ENCODE measurements around the gene PCDHGC5.

DNA sequence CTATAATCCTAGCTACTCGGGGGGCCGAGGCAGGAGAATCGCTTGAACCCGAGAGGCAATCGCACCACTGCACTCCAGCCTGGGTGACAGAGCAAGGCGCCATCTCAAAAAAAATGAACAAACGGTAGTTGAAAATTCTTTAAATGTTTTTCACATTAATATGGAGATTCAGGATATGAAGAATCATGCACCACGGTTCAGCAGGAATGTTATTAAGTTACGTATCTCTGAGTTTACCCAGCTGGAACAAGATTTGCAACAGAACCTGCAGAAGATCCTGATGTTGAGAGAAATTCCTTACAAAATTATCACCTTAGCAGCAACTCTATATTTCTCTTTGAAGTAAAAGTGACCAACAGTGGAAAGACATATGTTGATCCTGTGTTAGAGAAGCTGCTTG is 48.5 kb upstream of the PCDHGC5 start:
- TF ChIP-seq, protein P1, sequence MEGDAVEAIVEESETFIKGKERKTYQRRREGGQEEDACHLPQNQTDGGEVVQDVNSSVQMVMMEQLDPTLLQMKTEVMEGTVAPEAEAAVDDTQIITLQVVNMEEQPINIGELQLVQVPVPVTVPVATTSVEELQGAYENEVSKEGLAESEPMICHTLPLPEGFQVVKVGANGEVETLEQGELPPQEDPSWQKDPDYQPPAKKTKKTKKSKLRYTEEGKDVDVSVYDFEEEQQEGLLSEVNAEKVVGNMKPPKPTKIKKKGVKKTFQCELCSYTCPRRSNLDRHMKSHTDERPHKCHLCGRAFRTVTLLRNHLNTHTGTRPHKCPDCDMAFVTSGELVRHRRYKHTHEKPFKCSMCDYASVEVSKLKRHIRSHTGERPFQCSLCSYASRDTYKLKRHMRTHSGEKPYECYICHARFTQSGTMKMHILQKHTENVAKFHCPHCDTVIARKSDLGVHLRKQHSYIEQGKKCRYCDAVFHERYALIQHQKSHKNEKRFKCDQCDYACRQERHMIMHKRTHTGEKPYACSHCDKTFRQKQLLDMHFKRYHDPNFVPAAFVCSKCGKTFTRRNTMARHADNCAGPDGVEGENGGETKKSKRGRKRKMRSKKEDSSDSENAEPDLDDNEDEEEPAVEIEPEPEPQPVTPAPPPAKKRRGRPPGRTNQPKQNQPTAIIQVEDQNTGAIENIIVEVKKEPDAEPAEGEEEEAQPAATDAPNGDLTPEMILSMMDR (IDR thresholded peaks at IDR 0.05; ENCODE audit: insufficient read depth, low read length) = no peak
- TF ChIP-seq POLR2AphosphoS5 (IDR thresholded peaks at IDR 0.05; ENCODE audit: low read depth) = no peak
- no peak for TF ChIP-seq GABPA (IDR thresholded peaks at IDR 0.05; ENCODE audit: low read depth)

Data from HL-60 (cell line).